Measurements from ENCODE around the gene GPR183.

GRCh38 chr13:99350191-99350590, 43.0 kb upstream of the GPR183 start:
- TF ChIP-seq CTCF (IDR thresholded peaks at IDR 0.05 in 2 of 3, conservative IDR thresholded peaks at IDR 0.05 in 1 of 3; ENCODE audit: borderline replicate concordance in 1 of 3, insufficient read depth in 1 of 3, low read depth in 2 of 3, low read length in 2 of 3) = no peak
- TF ChIP-seq FOSL1 (IDR thresholded peaks at IDR 0.05; ENCODE audit: low read depth) = no peak
- no peak for TF ChIP-seq EZH2 (IDR thresholded peaks at IDR 0.05)
- TF ChIP-seq POLR2A (IDR thresholded peaks at IDR 0.05; ENCODE audit: borderline replicate concordance, extremely low read depth, insufficient read depth, insufficient read length) = no peak
- no peak for TF ChIP-seq SRF (IDR thresholded peaks at IDR 0.05; ENCODE audit: low read depth)

Measured in HCT116 (cell line).